Stimulated activated CD8-positive, alpha-beta memory T cell treated with anti-CD3 and anti-CD28 coated beads, Interleukin-4, amount 100 ng/mL, for 4 hours (primary cell): ENCODE measurements around the gene ATP2A3.
A peak's percentile ranks its signal among the peaks of the same experiment; 100 is the strongest.

Experiments
- DNase-seq, 2 donors: peaks; one replicate each; pipeline ENCODE4 v3.0.0-alpha.2; 2020; ENCODE audit warnings: low read depth in 2 of 2, low spot score in 1 of 2

Gene ATP2A3

DNA sequence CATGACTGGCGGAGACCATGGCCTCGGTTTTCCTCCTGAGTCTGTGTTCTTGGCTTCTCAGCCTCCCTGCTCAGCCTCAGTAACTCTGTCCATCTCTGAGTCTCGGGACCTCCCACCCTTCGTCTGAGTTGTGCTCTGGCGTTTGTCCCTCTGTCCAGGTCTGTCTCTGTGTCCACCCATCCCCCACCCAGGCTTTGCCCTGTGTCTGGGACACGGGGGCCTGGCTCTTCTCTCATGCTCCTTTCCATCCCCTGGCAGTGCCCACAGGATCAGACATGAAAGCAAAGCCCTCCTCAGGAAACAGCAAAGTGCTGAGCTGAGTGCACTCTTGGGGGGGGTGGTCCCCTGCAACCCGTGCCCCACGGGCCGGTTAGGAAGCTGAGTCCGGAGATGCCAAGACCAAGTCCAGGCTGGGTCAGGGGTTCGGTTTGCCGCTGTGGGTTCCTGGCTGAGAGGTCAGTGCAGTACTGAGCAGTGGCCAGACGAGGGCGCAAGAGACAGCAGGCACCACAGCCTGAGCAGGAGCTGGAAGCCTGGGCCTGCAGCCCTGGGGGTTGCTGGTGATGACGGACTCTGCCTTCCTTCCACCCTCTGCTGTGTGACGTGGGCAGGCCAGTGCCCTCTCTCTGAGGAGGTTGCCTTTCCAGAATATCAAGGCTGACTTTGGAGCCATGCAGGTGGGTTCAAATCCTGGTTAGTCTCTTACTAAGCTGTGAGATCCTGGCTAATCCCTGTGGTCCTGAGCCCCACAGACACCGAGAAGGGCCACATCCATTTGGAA lies 50.5 kb downstream of the ATP2A3 start:
- DNase-seq, result peak; percentile 49 to 71

DNA sequence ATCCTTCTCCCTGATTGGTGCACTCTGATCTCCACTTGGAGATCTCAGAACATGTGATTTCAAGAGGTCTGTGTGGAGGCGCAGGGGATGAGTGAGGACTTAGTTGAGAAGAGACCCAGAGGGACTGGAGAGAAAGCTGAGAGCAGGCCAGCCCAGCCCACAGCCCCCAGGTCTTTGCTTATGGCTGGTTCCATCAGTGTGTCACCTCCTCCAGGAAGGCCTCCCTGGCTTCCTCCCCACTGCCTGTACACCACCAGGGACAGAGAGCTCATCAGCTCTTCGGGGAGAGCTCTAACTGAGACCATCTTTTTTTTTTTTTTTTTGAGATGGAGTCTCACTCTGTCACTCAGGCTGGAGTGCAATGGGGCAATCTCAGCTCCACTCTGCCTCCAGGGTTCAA lies 51.4 kb downstream of the ATP2A3 start:
- DNase-seq, result no peak

DNA sequence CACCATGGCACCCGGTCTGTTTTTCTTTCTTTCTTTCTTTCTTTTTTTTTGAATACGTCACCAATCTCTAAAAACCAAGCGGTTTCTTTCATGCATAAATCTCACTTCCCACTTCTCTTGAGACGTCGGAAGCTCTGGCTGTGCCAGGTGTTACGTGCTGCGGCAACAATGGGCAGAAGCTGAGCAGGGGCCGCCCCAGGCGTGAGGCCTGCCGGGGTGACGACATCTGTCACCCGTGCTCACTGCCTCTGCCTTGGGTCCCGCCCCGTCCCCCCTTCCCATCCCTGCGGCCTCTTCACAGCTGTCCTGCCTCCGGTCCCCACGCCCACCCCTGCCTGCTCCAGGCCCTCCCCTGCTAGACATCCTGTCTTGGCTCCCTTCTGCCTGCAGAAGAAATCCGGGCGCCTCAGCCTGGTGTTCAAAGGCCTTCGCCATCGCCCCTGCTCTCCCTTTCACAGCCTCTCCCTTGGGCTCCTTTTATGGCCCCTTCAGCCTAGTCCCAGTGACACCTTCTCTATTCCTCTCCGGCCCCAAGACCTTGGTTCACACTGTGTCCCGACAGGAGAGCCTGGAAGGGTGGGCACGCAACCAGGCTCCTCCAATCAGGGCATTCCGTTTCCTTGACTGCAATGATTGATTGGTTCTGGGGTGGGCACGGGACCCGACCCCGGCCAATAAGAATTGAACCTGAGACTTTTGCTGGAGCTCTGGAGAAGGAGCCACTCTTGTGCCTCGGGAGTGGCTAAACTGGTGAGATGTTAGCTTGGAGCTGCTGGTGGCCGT lies 52.8 kb downstream of the ATP2A3 start:
- DNase-seq, result peak in 1 of 2 donors; percentile 31

DNA sequence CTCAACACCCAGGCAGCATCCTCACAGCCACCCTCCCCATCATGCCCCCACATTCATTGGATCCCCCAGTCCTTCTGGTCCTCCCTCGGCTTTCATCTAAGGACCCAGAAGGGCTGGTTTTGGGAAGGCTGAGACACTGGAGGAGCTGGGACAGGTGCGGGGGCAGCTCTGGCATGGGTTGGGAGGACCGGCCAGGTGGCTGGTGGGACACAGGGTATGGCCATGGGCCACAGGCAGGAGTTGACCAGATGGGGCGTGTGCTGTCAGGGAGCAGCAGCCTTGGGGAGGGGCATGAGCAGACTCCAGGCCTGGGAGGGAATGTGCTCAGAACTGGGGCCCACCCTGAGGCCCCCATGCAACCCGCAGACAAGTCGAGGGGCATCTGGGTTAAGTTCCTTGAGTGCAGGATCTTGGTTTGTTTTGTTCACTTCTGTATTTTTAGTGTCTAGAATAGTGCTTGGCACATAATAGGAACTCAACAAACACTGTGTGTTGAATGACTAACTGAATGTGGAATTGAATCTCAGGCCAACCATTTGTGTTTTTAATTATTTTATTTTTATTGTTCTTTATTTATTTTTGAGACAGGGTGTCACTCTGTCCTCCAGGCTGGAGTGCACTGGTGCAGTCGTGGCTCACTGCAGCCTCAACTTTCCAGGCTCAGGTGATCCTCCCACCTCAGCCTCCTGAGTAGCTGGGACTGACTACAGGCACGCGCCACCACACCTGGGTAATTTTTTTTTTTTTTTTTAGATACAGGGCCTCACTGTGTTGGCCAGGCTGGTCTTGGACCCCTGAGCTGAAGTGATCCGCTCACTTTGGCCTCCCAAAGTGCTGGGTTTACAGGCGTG lies 53.6 kb downstream of the ATP2A3 start:
- no peak for DNase-seq

DNA sequence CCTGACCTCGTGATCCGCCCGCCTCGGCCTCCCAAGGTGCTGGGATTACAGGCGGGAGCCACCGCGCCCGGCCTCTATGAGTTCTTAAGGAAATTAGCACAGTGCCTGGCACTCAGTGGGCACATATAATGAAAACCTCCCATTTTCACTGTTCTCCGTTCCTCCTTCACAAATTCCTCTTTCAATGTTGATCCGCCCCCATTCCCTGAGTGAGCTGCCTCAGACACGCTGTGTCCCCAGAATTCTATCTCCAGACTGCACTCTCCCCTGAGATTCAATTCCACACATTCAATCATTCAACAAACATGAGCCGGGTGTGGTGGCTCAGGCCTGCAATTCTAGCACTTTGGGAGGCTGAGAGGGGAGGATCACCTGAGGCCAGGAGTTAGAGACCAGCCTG lies 55.0 kb downstream of the ATP2A3 start:
- DNase-seq, result no peak

DNA sequence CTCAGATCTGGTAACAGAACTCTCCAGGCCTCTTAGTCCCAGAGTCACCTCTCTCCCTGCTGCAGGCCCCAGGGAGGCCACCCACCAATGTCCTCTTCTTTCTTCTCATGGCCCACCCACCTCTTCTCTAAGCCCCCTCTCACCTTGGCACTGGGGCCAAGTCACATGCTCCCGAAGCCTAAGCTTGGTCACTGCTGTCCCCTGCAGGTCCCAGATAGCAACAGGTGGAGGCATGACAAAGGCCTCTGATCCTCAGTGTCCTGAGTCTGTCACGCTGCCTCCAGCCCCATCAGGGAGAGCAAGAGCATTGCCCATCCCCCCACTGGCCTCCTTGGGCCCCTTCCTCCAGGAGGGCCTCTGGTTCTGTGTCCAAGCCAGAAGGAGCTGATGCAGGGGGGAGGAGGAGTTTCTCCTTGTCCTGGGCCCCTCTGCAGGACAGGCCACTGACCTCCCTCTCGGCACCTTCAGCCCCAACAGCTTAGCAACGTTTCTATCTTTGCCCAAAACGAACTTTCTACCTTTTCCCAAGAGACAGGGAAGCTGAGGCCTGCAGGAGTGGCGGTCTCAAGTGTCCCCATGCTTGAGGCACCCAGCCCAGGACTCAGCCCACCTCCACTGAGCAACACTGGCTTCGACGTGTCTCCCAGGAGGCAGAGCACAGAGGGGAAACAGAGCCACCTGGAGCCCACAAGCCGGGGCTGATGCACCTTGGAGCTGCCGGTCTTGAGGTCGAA lies 56.6 kb downstream of the ATP2A3 start:
- DNase-seq, result no peak

DNA sequence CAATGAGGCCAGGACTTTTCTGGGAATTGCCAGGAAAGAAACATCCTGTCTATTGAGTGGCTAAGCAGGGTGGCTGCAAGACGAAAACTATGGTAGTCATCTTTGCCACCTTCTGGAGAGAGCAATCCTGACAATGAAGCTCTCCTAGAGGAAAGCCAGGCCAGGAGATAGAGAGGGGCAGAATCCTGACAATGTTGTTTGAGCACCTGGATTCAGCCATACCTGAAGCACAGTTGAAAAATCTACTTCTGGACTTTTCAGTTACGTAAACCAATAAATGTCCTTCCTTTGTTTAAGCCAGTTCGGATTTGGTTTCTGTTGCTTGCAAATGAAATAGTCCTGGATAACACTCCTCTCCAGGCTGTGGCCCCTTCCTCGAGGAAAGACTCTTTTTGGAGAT lies 57.4 kb downstream of the ATP2A3 start:
- no peak for DNase-seq

DNA sequence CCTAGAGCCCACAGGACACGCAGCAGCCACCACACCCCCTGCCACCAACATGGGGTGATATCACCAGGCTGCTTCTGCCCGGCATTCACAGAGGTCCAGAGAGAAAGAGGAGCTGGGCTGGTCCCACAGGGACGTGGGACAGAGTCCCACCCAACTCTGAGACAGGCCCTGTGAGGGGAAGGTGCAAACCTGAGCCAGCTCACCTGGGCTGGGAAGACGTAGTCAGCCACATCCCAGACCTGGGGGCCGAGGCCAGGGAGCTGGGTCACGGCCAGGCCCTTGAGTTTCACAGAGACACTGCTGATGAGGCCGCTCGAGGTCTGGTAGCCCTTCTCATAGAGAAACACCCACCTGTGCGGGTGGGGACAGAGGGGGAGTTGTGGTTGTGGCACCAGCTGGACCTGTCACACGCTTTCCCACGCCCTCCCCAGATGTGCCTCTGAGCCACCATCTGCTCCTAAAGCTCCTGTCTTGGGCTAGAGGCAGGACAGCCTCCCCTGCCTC lies 59.2 kb downstream of the ATP2A3 start:
- DNase-seq, result no peak

DNA sequence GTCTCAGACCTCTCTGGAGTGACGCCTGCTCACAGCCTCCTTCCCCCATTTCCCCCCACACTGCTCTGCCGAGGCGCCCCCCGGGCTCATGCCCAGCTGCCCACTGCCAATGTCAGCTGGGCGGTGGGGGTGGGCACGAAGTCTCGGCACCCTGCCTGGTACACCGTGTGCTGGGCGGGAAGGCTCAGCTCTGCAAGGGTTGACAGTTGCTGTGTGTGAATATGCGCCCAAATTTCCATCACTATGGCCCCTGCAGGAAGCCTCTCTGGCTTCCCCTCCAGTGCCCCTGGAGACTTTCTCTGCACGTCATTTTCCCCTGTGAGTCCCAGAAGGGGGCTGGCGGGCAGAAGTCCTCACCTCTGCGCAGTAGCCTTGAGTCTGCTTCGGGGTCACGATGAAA lies 59.7 kb downstream of the ATP2A3 start:
- no peak for DNase-seq

DNA sequence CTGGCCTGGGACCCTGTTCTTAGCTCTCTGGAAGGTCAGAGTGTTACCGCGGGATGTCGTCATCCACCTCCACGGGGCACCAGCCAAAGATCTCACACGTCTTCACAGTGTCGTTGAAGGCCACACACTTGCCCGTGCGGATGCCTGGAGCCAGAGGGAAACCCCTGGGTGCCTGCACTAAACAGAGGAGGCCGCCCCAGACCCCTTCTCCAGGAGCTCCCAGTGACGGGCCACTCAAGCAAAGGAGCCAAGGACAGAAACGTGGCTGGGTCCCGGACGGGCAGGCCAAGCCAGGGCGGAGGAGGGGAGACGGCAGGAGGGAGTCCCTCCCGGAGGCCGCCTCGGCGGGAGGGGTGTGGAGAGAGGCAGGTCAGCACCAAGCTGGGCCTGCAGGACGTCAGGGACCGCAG lies 60.4 kb downstream of the ATP2A3 start:
- no peak for DNase-seq

DNA sequence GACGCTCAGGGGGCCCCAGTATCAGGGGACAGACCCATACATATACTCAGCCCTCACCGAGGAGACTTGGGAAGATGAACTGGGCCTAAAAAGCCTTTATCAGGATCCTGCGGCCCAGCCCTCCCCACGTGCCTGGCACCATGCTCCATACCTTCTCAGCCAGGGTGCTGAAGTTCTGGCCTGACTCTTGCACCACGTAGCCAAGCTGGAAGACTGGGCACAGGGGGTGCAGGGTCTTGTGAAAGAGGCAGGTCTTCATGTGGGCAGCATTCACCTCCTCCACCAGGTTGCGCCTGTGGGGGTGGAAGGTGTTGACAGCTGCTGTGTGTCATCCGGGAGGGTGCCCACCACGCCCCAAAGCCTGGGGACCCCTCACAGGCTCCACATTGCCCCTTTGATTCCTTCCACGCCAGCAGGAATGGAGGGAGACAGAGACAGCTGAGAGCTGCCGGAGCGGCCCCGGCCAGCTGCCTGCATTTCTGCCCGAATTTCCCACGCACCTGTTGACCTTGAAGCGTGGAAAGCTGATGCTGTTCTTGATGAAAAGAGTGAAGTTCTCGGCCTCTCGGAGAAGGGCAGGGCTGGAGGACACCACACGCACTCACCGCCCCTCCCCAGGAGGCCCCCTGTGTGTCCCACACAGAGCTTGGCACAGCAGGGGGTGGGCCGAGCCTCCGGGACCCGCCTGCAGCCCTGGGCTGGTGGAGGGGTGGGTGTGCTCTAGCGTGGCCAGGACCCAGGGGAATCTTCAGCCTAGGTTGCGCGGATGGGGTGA lies 61.0 kb downstream of the ATP2A3 start:
- DNase-seq, result no peak

DNA sequence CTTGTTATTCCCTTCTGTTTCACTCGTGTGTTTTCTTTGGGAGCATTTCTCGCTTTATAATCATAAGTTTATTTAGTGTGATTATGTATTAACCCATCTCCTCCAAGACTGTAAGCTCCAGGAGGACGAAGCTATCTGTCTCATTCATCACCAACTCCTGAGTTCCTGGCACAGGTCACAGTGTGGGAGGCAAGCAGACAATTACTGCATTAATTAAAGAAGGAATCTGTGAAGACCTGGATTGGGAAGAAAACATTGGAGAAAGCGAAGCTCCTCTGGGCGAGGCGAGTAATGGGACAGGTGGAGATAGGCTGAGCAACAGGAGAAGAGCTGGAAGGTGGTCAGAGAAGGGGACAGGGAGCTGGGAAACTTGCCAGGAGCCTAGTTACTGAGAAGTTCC lies 63.6 kb downstream of the ATP2A3 start:
- DNase-seq, result no peak

DNA sequence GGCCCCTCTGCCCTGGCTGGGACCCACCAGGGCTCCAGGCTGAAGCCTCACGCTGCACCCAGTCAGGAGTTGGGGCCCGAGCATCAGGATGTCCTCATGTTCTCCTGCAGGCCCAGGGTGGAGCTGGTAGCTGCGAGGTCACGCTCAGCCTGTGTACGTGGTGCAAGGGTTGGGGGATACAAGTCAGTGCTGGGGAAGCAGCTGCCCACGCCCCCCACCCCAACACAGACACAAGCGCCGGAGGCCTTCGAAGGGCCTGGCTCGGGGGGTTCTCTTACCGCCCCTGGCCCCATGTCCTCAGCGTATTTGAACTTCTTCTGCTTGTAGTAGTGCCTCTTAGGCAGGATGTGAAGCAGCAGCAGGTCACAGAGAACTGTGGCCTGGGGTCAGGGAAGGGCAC lies 66.5 kb downstream of the ATP2A3 start:
- no peak for DNase-seq

DNA sequence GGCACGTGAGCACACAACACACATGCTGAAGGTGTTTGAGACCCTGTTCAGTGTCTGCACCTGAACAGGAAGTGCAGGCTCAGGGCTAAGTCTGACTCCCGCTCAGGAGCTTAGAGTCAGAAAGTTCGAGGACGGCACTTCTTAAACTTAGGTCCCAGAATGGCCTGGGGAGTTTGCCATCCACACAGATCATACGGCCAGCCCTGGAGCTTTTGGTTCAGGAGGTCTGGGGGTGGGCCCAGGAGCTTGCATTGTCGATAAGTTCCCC lies 67.3 kb downstream of the ATP2A3 start:
- DNase-seq, result no peak

DNA sequence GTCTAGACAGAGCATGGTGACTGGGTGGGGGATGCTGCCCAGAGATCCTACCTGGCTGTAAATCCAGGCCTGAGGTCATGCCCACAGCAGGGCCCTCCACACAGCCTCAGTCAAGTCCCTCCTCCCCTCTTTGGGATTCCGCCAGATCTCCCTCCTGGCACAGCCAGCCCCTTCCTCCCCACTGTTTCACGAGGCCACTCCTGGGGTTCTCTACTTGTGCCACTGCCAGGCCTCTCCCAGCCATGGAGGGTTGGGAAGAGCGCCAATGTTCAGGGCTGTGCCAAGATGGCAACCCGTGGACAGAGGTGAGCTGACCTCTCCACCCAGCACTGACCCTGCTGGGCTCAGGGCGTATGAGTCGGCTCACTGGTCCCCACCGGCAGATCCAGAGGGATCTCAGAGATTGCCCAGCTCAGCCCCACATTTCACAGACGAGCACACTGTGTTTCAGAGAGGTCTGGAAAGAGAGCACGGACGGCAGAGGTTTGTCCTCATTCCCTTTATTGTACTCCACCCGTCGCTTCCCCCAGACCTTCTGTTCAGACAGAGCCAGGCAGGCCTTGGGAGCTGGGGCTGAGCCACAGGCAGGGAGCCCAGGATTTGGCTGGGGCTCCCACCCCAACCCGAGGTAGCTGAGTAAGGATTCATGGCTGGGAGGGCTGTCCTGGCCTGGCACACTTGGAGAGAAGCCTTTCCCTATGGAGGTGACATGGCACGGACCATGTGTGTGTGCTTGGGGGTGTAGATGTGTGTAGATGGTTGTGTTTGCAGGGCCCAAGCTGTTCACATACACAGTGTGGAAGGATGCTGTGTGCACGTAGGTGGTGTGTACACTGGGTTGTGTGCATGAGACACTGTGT lies 67.9 kb downstream of the ATP2A3 start:
- no peak for DNase-seq

DNA sequence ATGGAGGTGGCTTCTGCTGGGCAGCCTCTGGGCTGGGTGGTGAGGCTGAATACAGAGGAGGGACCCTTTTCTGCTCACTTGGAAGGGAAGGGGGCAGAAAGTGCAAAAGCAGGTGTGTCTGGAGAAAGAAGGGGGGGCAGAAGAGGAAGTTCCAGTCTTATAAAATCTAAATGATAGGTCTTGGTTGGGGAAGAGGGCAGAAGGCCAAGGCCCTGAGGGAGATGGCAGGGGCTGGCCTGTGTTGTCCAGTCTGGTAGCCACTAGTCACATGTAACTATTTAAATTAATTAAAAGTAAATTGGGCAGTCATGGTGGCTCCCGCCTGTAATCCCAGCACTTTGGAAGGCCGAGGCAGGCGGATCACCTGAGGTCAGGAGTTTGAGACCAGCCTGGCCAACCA lies 68.9 kb downstream of the ATP2A3 start:
- DNase-seq, result no peak

DNA sequence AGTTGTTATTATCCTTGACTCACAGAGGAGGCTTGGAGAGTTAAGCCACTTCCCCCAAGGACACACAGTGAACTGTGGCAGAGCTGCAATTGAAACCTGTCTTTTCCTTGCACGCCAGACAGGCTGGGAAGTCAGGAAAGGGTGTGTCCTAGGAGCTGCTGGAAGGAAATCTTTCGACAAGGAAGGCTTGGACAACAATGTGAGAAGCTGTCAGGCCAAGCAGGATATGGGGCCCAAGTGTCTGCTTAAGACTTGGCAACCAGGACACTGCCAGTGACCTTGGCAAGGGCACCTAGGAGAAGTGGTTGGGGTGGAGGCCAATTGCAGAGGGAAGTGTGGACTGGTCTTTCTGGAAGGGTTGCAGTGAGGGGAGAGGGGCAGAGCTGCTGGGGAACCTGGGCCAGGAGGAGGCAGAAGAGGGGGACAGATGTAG lies 69.3 kb downstream of the ATP2A3 start:
- DNase-seq, result no peak

DNA sequence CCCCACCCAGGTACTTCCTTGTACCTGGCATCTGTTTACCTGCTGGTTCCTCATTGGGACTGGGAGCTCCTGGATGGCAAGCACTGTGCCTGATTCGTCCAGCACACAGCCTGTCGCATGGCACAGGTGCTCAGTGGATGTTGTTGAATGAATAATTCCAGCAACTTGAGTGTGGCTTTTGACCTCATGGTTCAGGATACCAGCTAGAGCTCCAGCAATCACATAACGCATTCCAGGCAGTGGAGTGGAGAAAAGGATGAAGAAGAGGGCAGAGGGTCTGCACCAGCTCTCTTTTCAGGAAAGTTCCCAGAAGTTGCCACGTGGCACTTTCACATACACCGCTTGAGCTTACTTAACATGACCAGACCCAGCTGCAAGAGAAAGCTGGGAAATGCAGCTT lies 70.0 kb downstream of the ATP2A3 start:
- DNase-seq, result no peak

DNA sequence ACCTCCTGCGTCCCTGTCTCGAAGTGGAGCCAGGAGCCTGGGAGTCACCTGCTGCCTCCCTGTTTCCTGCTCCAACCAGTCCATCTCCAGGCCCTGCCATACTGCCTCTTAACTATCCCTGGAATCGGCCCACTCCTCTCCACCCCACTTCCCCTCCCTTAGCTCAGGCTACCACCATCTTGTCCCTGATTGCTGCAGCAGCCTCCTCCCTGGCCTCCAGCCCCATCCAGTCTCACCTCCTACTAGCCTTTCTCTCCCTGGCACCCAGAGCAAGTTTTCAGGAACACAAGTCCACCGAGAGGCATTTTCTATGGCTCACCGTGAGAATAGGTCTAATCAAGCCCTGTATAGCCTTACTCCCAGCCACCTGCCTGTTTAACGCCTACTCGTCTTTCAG lies 70.5 kb downstream of the ATP2A3 start:
- DNase-seq, result no peak
